T-helper 1 cell treated with Interleukin-12 subunit alpha and Interleukin-12 subunit beta and Interleukin-4 antibody, amounts not matched to agents 30 ng/mL and 1 ng/mL, for 36 hours (primary cell): ENCODE results near the gene OLFM2. TPM values are rescaled to one million over a fixed set of nuclear protein-coding genes. Genes with fewer than 3 reads are reported as not detected.

Experiments used
- intact Hi-C: fragments of 100-400 bp; cut with micrococcal nuclease; formaldehyde crosslinking; loops from one replicate; pipeline ENCODE4 v1.15.1; 2024
- total RNA-seq: library from RNA; stranded (reverse); gene quantifications from 2 replicates; pipeline ENCODE4 v1.2.3, GENCODE V29; 2022

OLFM2 gene
- total RNA-seq, 1 donor from 2014 or later: 11.0 TPM

- intact Hi-C loops: loop anchor here (5.0 kb wide), 2 partner anchors 324 to 769 kb away; partner anchors contain the start of gene ZNF317
Measured at GRCh38 chr19:9911524-9912185, 24.7 kb downstream of the OLFM2 start.

- intact Hi-C loops: loop anchor here (5.0 kb wide), 2 partner anchors 323 to 768 kb away; partner anchors contain the start of gene ZNF317
Measured at GRCh38 chr19:9910625-9911024, 25.7 kb downstream of the OLFM2 start.

- intact Hi-C loops: no loop called here
Measured at GRCh38 chr19:9909251-9909650, 27.1 kb downstream of the OLFM2 start.

- intact Hi-C loops: no loop called here
Measured at GRCh38 chr19:9906475-9907087, 29.7 kb downstream of the OLFM2 start.

- intact Hi-C loops: no loop called here
Measured at GRCh38 chr19:9903336-9903735, 33.0 kb downstream of the OLFM2 start.

- intact Hi-C loops: no loop called here
Measured at GRCh38 chr19:9901642-9902041, 34.7 kb downstream of the OLFM2 start.

GRCh38 chr19:9901020-9901419, 35.3 kb downstream of the OLFM2 start:
- intact Hi-C loops: no loop called here

GRCh38 chr19:9891609-9892373, 44.5 kb downstream of the OLFM2 start:
- intact Hi-C loops: no loop called here

- intact Hi-C loops: no loop called here
Measured at GRCh38 chr19:9885077-9885552, 51.2 kb downstream of the OLFM2 start.

GRCh38 chr19:9883764-9884163, 52.6 kb downstream of the OLFM2 start:
- intact Hi-C loops: no loop called here

- intact Hi-C loops: no loop called here
Measured at GRCh38 chr19:9883231-9883758, 53.0 kb downstream of the OLFM2 start.

GRCh38 chr19:9881720-9882119, 54.6 kb downstream of the OLFM2 start:
- intact Hi-C loops: no loop called here

- intact Hi-C loops: no loop called here
Measured at GRCh38 chr19:9878511-9879196, 57.7 kb downstream of the OLFM2 start.

- intact Hi-C loops: no loop called here
Measured at GRCh38 chr19:9877780-9878510, 58.4 kb downstream of the OLFM2 start.

GRCh38 chr19:9875796-9876195, 60.5 kb downstream of the OLFM2 start:
- intact Hi-C loops: no loop called here

GRCh38 chr19:9875031-9875627, 61.2 kb downstream of the OLFM2 start:
- intact Hi-C loops: no loop called here

GRCh38 chr19:9872618-9873242, 63.6 kb downstream of the OLFM2 start:
- intact Hi-C loops: no loop called here

GRCh38 chr19:9871626-9872338, 64.5 kb downstream of the OLFM2 start:
- intact Hi-C loops: no loop called here

- intact Hi-C loops: no loop called here
Measured at GRCh38 chr19:9868983-9869617, 67.2 kb downstream of the OLFM2 start.
